ENCODE data around the gene FSD2.
A peak's percentile ranks its signal among the peaks of the same experiment; 100 is the strongest.

The FSD2 gene

DNA sequence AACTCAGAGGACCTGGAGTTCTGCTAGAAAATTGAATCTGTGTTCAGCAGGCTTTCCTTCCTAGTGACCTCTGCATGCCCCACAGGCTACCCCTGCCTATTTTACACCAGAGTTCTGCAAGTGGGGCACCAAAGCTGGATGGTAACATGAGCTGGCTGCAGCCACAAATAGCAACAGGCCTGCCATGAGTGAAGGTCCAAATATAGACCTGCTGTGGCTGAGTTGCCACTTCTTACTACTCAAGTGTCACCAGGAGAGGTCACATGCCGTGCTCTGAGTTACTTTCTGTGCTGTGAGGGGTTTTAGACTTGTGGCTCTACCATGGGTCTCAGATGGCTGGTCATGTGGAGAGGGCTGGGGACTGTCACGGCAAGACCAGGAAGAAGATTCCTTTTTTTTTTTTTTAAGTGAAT, at the start of gene FSD2:
FSD2 (minus strand) TSS at position 76 of the 413 bp plus-strand sequence. CDS start 18,679 bp downstream, outside the sequence.
- DNase-seq (ENCODE audit: low read depth in 2 of 2): no peak

- DNase-seq (ENCODE audit: low read depth in 2 of 2): no peak
Observed at GRCh38 chr15:82854554-82854953, 48.7 kb upstream of the FSD2 start.

DNA sequence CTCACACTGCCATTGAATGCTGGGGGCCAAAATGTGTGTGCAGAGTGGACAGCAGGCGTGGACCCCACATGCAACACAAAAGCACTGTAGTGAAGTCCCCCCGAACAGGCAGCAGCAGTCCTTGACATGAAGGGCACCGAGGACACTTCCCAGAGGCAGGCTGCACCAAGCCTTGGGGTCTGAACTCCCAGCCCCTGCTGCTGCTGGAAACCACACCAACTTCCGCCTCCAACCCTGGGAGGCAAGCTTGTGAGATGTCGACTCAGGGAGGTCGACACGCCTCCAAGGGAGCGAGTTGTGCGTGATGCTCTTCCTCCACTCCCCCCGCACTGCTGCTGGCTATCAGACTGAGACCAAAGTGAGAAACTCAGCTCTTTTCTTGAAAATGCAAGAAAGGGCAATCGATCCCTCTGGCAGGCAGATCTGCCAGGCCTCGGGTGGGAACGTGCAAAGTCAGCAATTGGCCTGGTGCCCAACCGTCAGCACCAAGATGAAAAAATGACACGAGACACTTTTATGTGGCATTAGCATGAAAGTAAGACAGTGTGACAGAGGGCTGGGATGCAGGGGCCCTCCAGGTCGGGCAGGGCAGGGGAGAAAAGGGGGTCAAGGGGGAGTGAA, 47.2 kb upstream of the FSD2 start:
- no peak for DNase-seq (ENCODE audit: low read depth in 2 of 2)

GRCh38 chr15:82851981-82852511, 46.2 kb upstream of the FSD2 start:
- no peak for DNase-seq (ENCODE audit: low read depth in 2 of 2)

- DNase-seq (ENCODE audit: low read depth in 2 of 2): no peak
Observed at GRCh38 chr15:82851306-82851850, 45.5 kb upstream of the FSD2 start.

DNA sequence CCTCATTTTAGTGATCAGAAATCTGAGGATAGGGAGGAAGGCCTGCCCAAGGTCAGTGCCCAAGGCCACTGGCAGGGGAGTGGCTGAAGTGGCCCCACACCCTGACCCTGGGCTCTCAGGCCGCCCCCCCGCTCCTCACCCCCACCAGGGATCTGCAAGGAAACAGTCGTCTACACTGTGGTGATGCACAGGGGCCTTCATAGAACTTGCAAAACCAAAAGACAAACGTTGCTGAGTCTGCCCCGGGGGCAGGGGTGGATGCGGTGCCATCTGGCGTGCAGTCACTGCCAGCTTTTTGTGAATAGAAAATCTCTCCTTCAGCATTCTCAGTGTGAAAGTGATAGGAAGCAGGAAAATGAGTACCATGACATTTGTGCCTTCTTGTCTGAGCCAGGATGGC, 44.9 kb upstream of the FSD2 start:
- no peak for DNase-seq (ENCODE audit: low read depth in 2 of 2)

GRCh38 chr15:82849556-82850512, 44.0 kb upstream of the FSD2 start:
- peak; percentile 6 to 34 for DNase-seq (ENCODE audit: low read depth in 2 of 2)

GRCh38 chr15:82848241-82848993, 42.5 kb upstream of the FSD2 start:
- DNase-seq (ENCODE audit: low read depth in 2 of 2): no peak

DNA sequence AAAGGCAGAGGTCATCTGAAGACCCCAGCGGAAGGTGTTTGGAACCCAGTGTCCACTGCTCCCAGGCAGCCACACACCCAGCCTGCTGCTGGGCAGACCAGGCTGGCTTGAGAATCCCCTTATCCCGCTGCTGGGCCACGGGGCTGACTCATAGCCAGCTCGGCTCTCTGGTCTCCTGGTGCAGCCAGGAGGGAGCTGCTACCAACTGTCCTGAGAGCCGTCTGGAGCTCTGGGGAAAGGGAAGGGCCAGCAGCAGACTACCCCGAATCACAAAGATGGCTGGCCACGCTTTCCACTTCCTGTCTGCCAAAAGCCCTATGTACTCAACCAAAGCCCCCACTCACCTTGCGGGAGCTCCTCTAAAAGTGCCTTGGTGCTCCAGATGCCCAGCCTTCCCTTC, 41.8 kb upstream of the FSD2 start:
- no peak for DNase-seq (ENCODE audit: low read depth in 2 of 2)

DNA sequence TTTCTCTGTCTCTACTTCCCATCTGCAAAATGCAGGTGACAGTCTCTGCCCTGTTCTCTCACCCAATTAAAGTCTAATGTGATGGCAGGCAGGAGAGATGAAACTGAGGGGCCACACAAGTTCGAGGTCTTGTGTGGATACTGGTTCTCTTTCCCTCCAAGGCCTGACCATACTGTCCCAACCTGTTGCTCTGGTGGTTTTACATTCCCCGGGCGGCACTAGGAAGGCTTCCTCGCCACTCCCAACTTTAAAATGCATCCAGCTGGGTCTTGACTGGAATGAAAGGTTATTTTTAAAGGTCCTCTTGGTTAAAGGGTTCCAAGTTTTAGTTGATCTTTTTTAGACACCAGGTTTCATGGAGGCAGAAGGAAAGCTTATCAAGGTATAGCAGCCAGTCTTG, 40.8 kb upstream of the FSD2 start:
- no peak for DNase-seq (ENCODE audit: low read depth in 2 of 2)

DNA sequence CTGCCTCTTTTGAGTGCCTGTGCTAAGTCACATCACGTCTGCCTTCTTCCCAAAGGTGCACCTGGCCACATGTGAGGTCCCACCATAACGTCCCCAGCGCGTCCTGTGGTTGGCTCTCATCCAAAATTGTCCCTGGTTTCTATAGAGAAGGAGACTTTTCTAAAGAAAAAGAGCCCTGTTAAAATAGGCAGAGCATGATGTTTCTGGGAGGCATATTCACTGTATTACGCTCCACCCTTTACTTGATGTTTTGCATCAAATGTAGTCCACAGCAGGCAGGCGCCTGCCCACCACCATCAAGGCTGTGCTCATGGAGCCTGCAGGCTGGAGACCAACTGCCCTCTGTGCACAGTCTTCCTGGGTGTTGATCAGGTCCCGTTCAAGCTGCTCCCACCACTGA, 39.8 kb upstream of the FSD2 start:
- DNase-seq (ENCODE audit: low read depth in 2 of 2): no peak

DNA sequence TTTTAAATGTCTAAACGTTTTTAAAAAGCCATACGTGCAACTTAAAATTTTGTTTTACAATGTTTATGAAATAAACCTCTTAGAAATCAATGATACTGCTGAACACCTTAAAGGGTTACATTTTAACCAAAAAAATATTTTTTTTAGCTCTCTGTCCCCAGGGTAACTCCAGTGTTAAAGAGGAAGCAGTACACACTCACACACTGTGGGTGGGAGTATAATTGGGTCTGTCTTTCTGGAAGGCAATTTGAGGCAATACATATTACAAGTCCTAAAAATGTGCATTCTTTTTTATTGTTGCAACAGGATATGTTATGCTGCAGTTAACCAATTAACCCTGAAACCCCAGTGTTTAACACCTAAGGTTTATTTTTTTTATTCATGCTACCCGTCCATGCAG, 37.7 kb upstream of the FSD2 start:
- DNase-seq (ENCODE audit: low read depth in 2 of 2): no peak

GRCh38 chr15:82840166-82840565, 34.3 kb upstream of the FSD2 start:
- DNase-seq (ENCODE audit: low read depth in 2 of 2): no peak

GRCh38 chr15:82839136-82839535, 33.3 kb upstream of the FSD2 start:
- DNase-seq (ENCODE audit: low read depth in 2 of 2): no peak

GRCh38 chr15:82838096-82838735, 32.3 kb upstream of the FSD2 start:
- DNase-seq (ENCODE audit: low read depth in 2 of 2): no peak

DNA sequence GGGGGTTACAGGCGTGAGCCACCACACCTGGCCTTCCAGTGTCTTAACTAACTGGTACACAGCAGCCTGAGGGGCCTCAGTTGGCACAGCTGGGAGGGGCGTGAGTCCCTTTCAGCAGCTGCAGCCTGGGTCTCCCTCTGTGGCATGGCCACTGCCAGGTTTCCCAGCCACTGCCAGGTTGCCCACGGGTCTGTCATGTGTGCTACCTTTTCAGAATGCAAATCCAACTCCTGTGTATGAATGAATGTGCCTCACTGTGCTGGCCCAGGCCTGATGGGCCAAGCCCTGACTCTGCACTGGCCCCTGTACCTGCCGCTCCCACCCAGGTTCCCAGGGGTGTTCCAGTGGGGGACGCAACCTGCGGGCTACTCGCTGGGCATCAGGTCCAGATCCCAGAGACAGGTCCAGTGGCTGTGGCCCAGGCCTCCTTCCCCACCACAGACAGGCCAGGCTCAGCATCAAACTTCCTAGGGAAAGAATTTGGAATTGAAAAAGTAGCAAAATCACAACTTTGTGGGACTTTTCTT, 29.6 kb upstream of the FSD2 start:
- DNase-seq (ENCODE audit: low read depth in 2 of 2): no peak

GRCh38 chr15:82833362-82833682, 27.5 kb upstream of the FSD2 start:
- no peak for DNase-seq (ENCODE audit: low read depth in 2 of 2)

DNA sequence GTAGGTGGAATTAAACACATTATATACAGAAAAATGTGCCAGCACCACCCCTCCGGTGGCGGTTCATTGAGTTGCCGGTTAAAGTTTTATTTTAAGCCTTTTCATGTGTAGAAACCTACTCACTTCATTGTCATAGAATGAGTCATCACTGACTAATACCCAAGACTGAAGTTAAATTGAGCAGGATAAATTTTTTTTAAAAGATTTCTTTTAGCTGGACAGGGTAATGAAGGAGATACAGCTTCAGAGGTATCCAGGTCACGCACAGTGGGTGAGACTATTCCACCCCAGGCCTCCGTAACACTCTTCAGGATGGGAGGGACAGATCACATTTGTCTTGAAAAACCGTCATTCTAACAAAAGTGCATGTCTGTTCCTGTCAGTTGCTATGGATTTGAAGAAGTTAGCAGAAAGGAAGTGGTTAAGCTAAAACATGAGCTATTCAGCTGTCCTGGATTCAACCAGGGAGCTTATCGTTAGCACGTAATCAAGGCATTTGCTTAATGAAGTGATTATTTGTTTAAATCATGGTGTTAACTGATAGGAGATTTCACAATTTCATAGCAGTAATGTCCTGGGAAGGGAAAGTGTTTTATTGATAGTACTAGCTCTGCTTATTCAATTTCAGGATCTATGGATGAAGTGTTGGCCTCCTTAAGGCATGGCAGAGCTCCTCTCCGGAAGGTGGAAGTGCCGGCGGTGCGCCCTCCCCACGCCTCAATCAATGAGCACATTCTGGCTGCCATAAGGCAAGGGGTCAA, 26.9 kb upstream of the FSD2 start:
- DNase-seq (ENCODE audit: low read depth in 2 of 2): peak in 1 of 2 donors; percentile 22

- no peak for DNase-seq (ENCODE audit: low read depth in 2 of 2)
Observed at GRCh38 chr15:82831894-82832600, 26.2 kb upstream of the FSD2 start.

All from activated CD4-positive, alpha-beta T cell treated with anti-CD3 and anti-CD28 coated beads for 24 hours (primary cell).